Spinal cord (tissue), 10 donors: ENCODE measurements around the gene PLPPR1. TPM values are rescaled to one million over a fixed set of nuclear protein-coding genes. Genes with fewer than 3 reads are reported as not detected.
"Not testable (repeated sequence)": the region's sequence is repeated elsewhere in the genome, so short reads cannot be mapped to it uniquely, and the experiment has no call there.

Experiments
- DNase-seq, 6 donors: peaks; one replicate each; pipeline versions ENCODE4 v3.0.0 to v3.0.0-alpha.2; 2013 to 2015; ENCODE audit warnings: low spot score in 6 of 6, low read depth in 4 of 6
- H3K27ac ChIP-seq: one replicate; pipeline ENCODE4 v1.5.1; 2013; ENCODE audit warnings: low read depth, low read length, control low read depth
- H3K27me3 ChIP-seq: one replicate; pipeline ENCODE4 v1.6.1; 2013; ENCODE audit warnings: low read length; ENCODE audit not compliant: control insufficient read depth, insufficient read depth
- H3K36me3 ChIP-seq: one replicate; pipeline ENCODE4 v1.6.1; 2013; ENCODE audit warnings: low read length; ENCODE audit not compliant: control insufficient read depth, insufficient read depth
- H3K4me1 ChIP-seq: one replicate; pipeline ENCODE4 v1.6.1; 2013; ENCODE audit warnings: low read length; ENCODE audit not compliant: control insufficient read depth, insufficient read depth
- H3K4me3 ChIP-seq: one replicate; pipeline ENCODE4 v1.5.1; 2013; ENCODE audit warnings: low read depth, low read length, control low read depth
- H3K9me3 ChIP-seq: one replicate; pipeline ENCODE4 v1.6.1; 2013; ENCODE audit warnings: low read length; ENCODE audit not compliant: control insufficient read depth, insufficient read depth
- WGBS: methylation state at CpG from one replicate; pipeline ENCODE4 v1.1.5; 2013; ENCODE audit warnings: missing lambda C conversion rate; ENCODE audit not compliant: insufficient coverage; 5-methylcytosine and 5-hydroxymethylcytosine counted together
- polyA plus RNA-seq, 2 donors: library from polyadenylated mRNA; unstranded; fragments of 120-200 nt; gene quantifications; one replicate each; pipeline ENCODE4 v1.2.1, GENCODE V29; 2013; ENCODE audit not compliant: insufficient read length in 2 of 2
- total RNA-seq, 2 donors: library from RNA; depleted of rRNA in 1 of 2; stranded (reverse); fragments of 120-200 nt in 1 of 2; fragments of >200 nt in 1 of 2; gene quantifications; one replicate each; pipeline versions ENCODE4 v1.2.3 to v1.2.4, GENCODE V29; 2013 to 2014
- donor health status: healthy.

Gene PLPPR1
- total and polyA plus RNA-seq, 4 donors, result 35.9 to 125 (median 106) TPM

DNA sequence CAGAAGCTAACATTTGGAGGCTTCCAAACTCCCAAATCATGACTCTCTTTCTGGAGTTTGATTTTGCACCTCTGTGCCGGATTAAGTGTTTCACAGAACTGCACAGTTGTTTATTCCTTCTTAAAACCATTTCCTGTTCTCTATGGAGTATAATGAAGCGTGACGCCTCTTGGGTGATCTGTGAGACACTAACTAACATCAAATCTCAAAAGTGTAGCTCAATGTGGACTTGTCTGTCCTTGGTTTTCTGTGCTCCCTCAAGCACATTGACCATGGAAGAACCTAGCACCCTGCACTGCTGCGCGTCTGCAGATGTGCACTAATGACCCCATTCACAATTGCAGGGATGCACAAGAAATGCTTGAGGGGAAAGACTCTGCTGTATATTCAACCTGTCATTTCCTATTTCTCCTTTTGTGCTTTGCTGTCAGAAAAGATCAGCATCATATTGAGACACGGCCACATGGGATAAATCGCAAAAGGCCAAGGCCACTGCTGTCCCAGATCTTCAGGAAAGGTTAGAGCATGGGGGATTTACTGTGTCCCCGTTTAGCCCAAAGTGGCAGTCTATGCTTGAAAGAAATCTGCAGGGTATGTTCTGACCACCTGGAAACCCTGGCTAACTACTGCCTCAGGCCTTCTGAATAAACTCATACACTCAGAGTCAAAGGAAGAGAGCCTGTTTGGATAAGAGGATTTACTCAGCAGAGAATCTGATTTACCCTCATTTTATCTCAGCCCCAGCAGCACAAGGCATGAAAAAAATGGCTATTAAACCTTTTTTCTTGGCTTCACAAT lies 246.6 kb downstream of the PLPPR1 start:
- Histone ChIP-seq H3K4me1 (peaks cover 5% of the 10 kb centered on the region), H3K36me3 (peaks cover 4% of the 10 kb centered on the region), H3K27ac (peak overlapping the region; percentile 74), H3K4me3 (no peak overlapping the region), H3K9me3 (peaks cover 1% of the 10 kb centered on the region), H3K27me3 (no peaks in the 10 kb centered on the region)
- no peak for DNase-seq
- 89% methylated on average over 4 of the region's 8 CpGs for WGBS

GRCh38 chr9:101275769-101276250 lies 247.3 kb downstream of the PLPPR1 start:
- Histone ChIP-seq H3K9me3 (peaks cover 1% of the 10 kb centered on the region), H3K27ac (peak overlapping the region; percentile 74), H3K4me3 (no peak overlapping the region), H3K27me3 (no peaks in the 10 kb centered on the region), H3K4me1 (peaks cover 5% of the 10 kb centered on the region), H3K36me3 (peaks cover 4% of the 10 kb centered on the region)
- 35% methylated on average over 3 of the region's 6 CpGs for WGBS
- DNase-seq, result peak in 3 of 6 donors; percentile 31 to 86 (median 72)

DNA sequence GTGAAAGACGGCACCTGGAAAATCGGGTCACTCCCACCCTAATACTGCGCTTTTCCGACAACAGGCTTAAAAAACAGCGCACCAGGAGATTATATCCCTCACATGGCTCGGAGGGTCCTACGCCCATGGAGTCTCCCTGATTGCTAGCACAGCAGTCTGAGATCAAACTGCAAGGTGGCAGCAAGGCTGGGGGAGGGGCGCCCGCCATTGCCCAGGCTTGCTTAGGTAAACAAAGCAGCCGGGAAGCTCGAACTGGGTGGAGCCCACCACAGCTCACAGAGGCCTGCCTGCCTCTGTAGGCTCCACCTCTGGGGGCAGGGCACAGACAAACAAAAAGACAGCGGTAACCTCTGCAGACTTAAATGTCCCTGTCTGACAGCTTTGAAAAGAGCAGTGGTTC lies 262.5 kb downstream of the PLPPR1 start:
- 52% methylated on average over 2 of the region's 12 CpGs for WGBS

GRCh38 chr9:101299901-101300300 lies 271.4 kb downstream of the PLPPR1 start:
- Histone ChIP-seq H3K9me3 (no peaks in the 10 kb centered on the region), H3K27me3 (no peaks in the 10 kb centered on the region), H3K36me3 (no peaks in the 10 kb centered on the region), H3K4me1 (no peaks in the 10 kb centered on the region), H3K4me3 (no peak overlapping the region), H3K27ac (no peak overlapping the region)
- no peak for DNase-seq

More for the DNA sequence above, 262.5 kb downstream of the PLPPR1 start:
- H3K9me3 ChIP-seq, H3K4me1 ChIP-seq, H3K4me3 ChIP-seq, H3K27ac ChIP-seq, H3K27me3 ChIP-seq, DNase-seq, H3K36me3 ChIP-seq: not testable (repeated sequence)

DNA sequence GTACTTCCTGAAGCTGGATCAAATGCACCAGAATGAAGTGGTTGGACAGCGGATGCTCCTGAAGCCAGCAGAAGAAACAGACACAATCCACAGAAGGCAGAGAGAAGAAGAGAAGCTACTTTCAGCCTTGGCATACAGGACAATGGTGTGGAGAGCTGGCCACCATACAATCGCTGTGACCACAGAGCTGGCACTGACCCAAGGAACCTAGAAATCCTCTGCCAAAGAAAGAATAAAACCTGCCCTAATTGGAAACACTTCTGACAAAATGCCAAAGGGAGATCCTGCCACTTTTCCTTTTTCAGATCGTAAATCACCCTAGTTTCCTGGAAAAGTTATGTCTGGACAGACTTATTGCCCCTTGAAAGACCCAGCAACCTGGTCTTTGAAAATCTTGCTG lies 278.5 kb downstream of the PLPPR1 start:
- H3K4me1 ChIP-seq, result no peaks in the 10 kb centered on the region
- no peaks in the 10 kb centered on the region for H3K36me3 ChIP-seq
- 80% methylated on average over 2 of the region's 3 CpGs for WGBS
- no peaks in the 10 kb centered on the region for H3K27me3 ChIP-seq
- H3K27ac ChIP-seq, result no peak overlapping the region
- H3K9me3 ChIP-seq, result no peaks in the 10 kb centered on the region
- H3K4me3 ChIP-seq, result no peak overlapping the region
- peak in 2 of 6 donors; percentile 32 to 53 for DNase-seq

- DNase-seq, result peak in 1 of 6 donors; percentile 41
- Histone ChIP-seq H3K4me3 (no peak overlapping the region), H3K27me3 (no peaks in the 10 kb centered on the region), H3K9me3 (no peaks in the 10 kb centered on the region), H3K4me1 (no peaks in the 10 kb centered on the region), H3K36me3 (no peaks in the 10 kb centered on the region), H3K27ac (no peak overlapping the region)
- WGBS, result 33% methylated on average over 1 of the region's 3 CpGs
These were observed 279.1 kb downstream of the PLPPR1 start for GRCh38 chr9:101307524-101308213.

DNA sequence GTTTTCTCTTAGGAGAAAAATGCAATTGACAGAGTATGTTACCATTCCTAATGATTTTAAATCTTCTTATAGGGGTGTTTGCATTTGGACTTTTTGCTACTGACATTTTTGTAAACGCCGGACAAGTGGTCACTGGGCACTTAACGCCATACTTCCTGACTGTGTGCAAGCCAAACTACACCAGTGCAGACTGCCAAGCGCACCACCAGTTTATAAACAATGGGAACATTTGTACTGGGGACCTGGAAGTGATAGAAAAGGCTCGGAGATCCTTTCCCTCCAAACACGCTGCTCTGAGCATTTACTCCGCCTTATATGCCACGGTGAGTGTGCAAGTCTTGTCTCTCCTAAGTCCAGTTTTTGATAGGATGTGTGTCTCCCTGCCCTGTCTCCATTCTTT lies 280.6 kb downstream of the PLPPR1 start:
- H3K36me3 ChIP-seq, result no peaks in the 10 kb centered on the region
- H3K4me1 ChIP-seq, result no peaks in the 10 kb centered on the region
- no peak overlapping the region for H3K27ac ChIP-seq
- H3K27me3 ChIP-seq, result no peaks in the 10 kb centered on the region
- no peak overlapping the region for H3K4me3 ChIP-seq
- 87% methylated on average over 3 of the region's 8 CpGs for WGBS
- no peaks in the 10 kb centered on the region for H3K9me3 ChIP-seq
- DNase-seq, result no peak

DNA sequence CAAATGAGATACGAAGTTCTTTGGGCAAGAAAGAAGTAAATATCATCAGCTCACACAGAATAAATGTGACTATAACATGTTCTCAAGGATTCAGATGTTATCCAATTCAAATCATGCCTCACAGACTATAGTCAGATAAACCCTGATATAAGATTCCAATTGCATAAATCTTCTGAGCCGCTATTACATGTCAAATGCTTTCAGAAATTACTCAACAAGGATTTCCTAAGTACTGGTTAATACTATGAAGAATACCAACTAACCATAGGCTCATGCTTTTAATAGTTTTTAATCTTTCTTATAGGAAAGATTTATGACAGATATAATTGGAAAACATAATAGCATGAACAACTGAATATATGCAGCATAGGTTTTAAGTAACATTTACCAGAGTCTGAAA lies 282.7 kb downstream of the PLPPR1 start:
- Histone ChIP-seq H3K4me1 (no peaks in the 10 kb centered on the region), H3K27ac (no peak overlapping the region), H3K36me3 (no peaks in the 10 kb centered on the region), H3K9me3 (no peaks in the 10 kb centered on the region), H3K4me3 (no peak overlapping the region), H3K27me3 (no peaks in the 10 kb centered on the region)
- no CpG with 5 or more reads among the region's 2 CpGs for WGBS
- DNase-seq, result peak in 1 of 6 donors; percentile 70

GRCh38 chr9:101311758-101312420 lies 283.4 kb downstream of the PLPPR1 start:
- H3K4me3 ChIP-seq, result no peak overlapping the region
- H3K27me3 ChIP-seq, result no peaks in the 10 kb centered on the region
- H3K36me3 ChIP-seq, result no peaks in the 10 kb centered on the region
- DNase-seq, result peak; percentile 53 to 97 (median 78)
- H3K4me1 ChIP-seq, result no peaks in the 10 kb centered on the region
- WGBS, result 100% methylated on average over 1 of the region's 4 CpGs
- H3K27ac ChIP-seq, result no peak overlapping the region
- no peaks in the 10 kb centered on the region for H3K9me3 ChIP-seq
